Vagina (tissue), 2 donors: ENCODE results near the gene RAPGEF6. TPM values are rescaled to one million over a fixed set of nuclear protein-coding genes. Genes with fewer than 3 reads are reported as not detected.

Experiments
- DNase-seq, 2 donors: peaks; one replicate each; pipeline ENCODE4 v3.0.0-alpha.2; 2017; ENCODE audit errors: extremely low spot score in 2 of 2
- H3K27ac ChIP-seq: fragments of 200-600 bp; sonication (generic); one replicate; pipeline ENCODE4 v1.5.1; 2019
- H3K27me3 ChIP-seq: fragments of 200-600 bp; sonication (generic); one replicate; pipeline ENCODE4 v1.5.1; 2019
- H3K36me3 ChIP-seq, 2 donors: fragments of 200-600 bp; sonication (generic); one replicate each; pipeline ENCODE4 v1.5.1; 2017 to 2019
- H3K4me1 ChIP-seq: fragments of 200-600 bp; sonication (generic); one replicate; pipeline ENCODE4 v1.5.1; 2019
- H3K4me3 ChIP-seq, 2 donors: fragments of 200-600 bp; sonication (generic); 1 replicate in 1 of 2; 2 replicates in 1 of 2; pipeline ENCODE4 v1.5.1; 2016 to 2019
- H3K9me3 ChIP-seq: fragments of 200-600 bp; sonication (generic); one replicate; pipeline ENCODE4 v1.5.1; 2019
- POLR2A ChIP-seq, 2 donors: fragments of 450-650 bp; IDR thresholded peaks; one replicate each; pipeline ENCODE4 v1.6.1; 2017; ENCODE audit warnings: antibody characterized with exemption in 2 of 2, mild to moderate bottlenecking in 2 of 2, moderate library complexity in 2 of 2
- POLR2AphosphoS5 ChIP-seq, 2 donors: sonication (generic); formaldehyde crosslinking; IDR thresholded peaks; one replicate each; pipeline ENCODE4 v1.9.0; 2017; ENCODE audit warnings: antibody characterized with exemption in 2 of 2, mild to moderate bottlenecking in 2 of 2, low read depth in 1 of 2; ENCODE audit not compliant: insufficient read depth in 1 of 2
- intact Hi-C: fragments of 100-400 bp; cut with DNase I; formaldehyde crosslinking; loops from one replicate; pipeline ENCODE4 v1.15.1; 2023
- total RNA-seq: library from RNA; depleted of rRNA; stranded (reverse); fragments of >200 nt; gene quantifications from one replicate; pipeline ENCODE4 v1.2.3, GENCODE V29; 2016
- TF ChIP-seq, protein P1 (sequence below), 3 experiments: fragments of 450-650 bp in 2 of 3; fragments of 200-600 bp in 1 of 3; sonication (generic) in 1 of 3; IDR thresholded peaks; one replicate each; pipeline ENCODE4 v1.5.1; 2017 to 2019; ENCODE audit warnings: antibody characterized with exemption in 3 of 3, mild to moderate bottlenecking in 2 of 3, moderate library complexity in 2 of 3

Gene RAPGEF6
- total RNA-seq, 1 donor from 2014 or later = 19.2 TPM

- Histone ChIP-seq H3K36me3 (no peaks in the 10 kb centered on the region), H3K4me1 (peaks cover 13% of the 10 kb centered on the region), H3K4me3 (no peak overlapping the region), H3K27ac (no peak overlapping the region), H3K9me3 (no peaks in the 10 kb centered on the region), H3K27me3 (no peaks in the 10 kb centered on the region)
- DNase-seq = no peak
- TF ChIP-seq POLR2AphosphoS5 (IDR thresholded peaks at IDR 0.05; ENCODE audit: insufficient read depth in 1 of 2, low read depth in 1 of 2) (no peak), POLR2A (IDR thresholded peaks at IDR 0.05) (no peak)
- TF ChIP-seq, protein P1, sequence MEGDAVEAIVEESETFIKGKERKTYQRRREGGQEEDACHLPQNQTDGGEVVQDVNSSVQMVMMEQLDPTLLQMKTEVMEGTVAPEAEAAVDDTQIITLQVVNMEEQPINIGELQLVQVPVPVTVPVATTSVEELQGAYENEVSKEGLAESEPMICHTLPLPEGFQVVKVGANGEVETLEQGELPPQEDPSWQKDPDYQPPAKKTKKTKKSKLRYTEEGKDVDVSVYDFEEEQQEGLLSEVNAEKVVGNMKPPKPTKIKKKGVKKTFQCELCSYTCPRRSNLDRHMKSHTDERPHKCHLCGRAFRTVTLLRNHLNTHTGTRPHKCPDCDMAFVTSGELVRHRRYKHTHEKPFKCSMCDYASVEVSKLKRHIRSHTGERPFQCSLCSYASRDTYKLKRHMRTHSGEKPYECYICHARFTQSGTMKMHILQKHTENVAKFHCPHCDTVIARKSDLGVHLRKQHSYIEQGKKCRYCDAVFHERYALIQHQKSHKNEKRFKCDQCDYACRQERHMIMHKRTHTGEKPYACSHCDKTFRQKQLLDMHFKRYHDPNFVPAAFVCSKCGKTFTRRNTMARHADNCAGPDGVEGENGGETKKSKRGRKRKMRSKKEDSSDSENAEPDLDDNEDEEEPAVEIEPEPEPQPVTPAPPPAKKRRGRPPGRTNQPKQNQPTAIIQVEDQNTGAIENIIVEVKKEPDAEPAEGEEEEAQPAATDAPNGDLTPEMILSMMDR (IDR thresholded peaks at IDR 0.05) = no peak
- intact Hi-C loops = no loop called here
Measured at GRCh38 chr5:131530706-131531331, 104.2 kb downstream of the RAPGEF6 start.

DNA sequence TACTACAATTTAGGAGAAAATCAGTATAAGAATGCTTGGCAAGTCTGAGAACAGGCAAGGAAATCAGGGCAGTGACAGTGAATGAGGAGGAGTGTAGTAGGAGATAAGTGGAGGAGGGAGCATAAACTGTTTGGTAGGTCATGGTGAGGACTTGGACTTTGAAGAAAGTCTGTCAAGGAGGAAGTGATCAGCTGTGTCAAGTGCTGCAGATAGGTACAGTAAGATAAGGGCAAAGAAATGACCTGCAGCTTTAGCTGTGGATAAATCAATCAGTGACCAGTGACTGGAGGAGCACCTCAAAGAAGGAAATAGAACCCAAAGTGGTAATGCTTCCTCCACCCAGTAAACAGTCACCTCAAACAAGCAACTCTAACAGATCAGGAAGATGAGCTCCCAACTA is 106.3 kb downstream of the RAPGEF6 start:
- no peak for DNase-seq
- Histone ChIP-seq H3K9me3 (no peaks in the 10 kb centered on the region), H3K27me3 (no peaks in the 10 kb centered on the region), H3K4me3 (no peak overlapping the region), H3K4me1 (peaks cover 13% of the 10 kb centered on the region), H3K27ac (no peak overlapping the region), H3K36me3 (no peaks in the 10 kb centered on the region)
- intact Hi-C loops = no loop called here
- no peak for TF ChIP-seq POLR2A (IDR thresholded peaks at IDR 0.05)
- TF ChIP-seq, protein P1 (IDR thresholded peaks at IDR 0.05) = no peak
- no peak for TF ChIP-seq POLR2AphosphoS5 (IDR thresholded peaks at IDR 0.05; ENCODE audit: insufficient read depth in 1 of 2, low read depth in 1 of 2)

DNA sequence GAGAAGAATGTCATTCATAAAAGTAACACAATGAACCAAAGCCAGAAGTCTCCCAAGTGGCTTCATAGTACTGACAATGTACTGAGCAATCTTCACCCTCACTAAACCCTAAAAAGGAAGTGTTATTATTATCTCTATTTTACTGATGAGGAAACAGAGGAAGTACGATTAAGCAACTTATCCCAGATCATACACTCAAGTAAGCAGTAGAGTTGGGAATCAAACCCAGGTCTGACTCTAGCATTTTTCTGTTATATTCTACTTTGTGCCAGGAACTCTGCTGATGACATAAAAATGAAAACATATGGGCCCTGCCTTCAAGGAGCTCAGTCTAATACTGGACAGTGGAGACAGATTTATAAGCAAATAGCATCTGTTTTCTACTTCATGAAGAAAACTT is 109.2 kb downstream of the RAPGEF6 start:
- Histone ChIP-seq H3K4me3 (no peak overlapping the region), H3K9me3 (no peaks in the 10 kb centered on the region), H3K27me3 (no peaks in the 10 kb centered on the region), H3K36me3 (no peaks in the 10 kb centered on the region), H3K27ac (no peak overlapping the region), H3K4me1 (no peaks in the 10 kb centered on the region)
- TF ChIP-seq POLR2A (IDR thresholded peaks at IDR 0.05) (no peak), POLR2AphosphoS5 (IDR thresholded peaks at IDR 0.05; ENCODE audit: insufficient read depth in 1 of 2, low read depth in 1 of 2) (no peak)
- TF ChIP-seq, protein P1 (IDR thresholded peaks at IDR 0.05) = no peak
- DNase-seq = no peak
- intact Hi-C loops = no loop called here

DNA sequence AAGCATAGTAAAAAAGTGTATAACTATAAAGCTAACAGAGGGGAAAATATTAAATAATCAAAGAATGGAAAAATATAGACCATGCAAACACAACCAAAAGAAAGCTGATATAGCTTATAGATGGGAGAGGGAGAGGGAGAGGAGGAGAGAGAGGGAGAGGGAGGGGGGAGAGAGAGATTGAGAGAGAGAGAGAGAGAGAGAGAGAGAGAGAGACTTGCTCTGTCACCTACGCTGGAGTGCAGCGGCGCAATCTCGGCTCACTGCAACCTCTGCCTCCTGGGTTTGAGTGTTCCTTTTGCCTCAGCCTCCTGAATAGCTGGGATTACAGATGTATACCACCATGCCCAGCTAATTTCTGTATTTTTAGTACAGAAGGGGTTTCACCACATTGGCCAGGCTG is 110.6 kb downstream of the RAPGEF6 start:
- Histone ChIP-seq H3K36me3 (peaks cover 0 to 9% of the 10 kb centered on the region in 2 donors), H3K9me3 (no peaks in the 10 kb centered on the region), H3K4me3 (no peak overlapping the region), H3K27me3 (no peaks in the 10 kb centered on the region), H3K27ac (no peak overlapping the region), H3K4me1 (no peaks in the 10 kb centered on the region)
- TF ChIP-seq, protein P1 (IDR thresholded peaks at IDR 0.05) = no peak
- TF ChIP-seq POLR2AphosphoS5 (IDR thresholded peaks at IDR 0.05; ENCODE audit: insufficient read depth in 1 of 2, low read depth in 1 of 2) = no peak
- TF ChIP-seq POLR2A (IDR thresholded peaks at IDR 0.05) = no peak
- intact Hi-C loops = no loop called here
- DNase-seq = no peak

- Histone ChIP-seq H3K27me3 (no peaks in the 10 kb centered on the region), H3K4me3 (no peak overlapping the region), H3K9me3 (no peaks in the 10 kb centered on the region), H3K36me3 (peaks cover 0 to 9% of the 10 kb centered on the region in 2 donors), H3K4me1 (no peaks in the 10 kb centered on the region), H3K27ac (no peak overlapping the region)
- intact Hi-C loops = no loop called here
- DNase-seq = no peak
- TF ChIP-seq, protein P1 (IDR thresholded peaks at IDR 0.05) = no peak
- TF ChIP-seq POLR2AphosphoS5 (IDR thresholded peaks at IDR 0.05; ENCODE audit: insufficient read depth in 1 of 2, low read depth in 1 of 2) (no peak), POLR2A (IDR thresholded peaks at IDR 0.05) (no peak)
Measured at GRCh38 chr5:131523500-131524185, 111.4 kb downstream of the RAPGEF6 start.
